Glomerular visceral epithelial cell (primary cell): ENCODE results near the gene GPAM.
"Not testable (repeated sequence)": the region's sequence is repeated elsewhere in the genome, so short reads cannot be mapped to it uniquely, and the experiment has no call there.

Experiments
- DNase-seq: peaks from one replicate; pipeline ENCODE4 v3.0.0-alpha.2; 2016; ENCODE audit errors: extremely low spot score

The GPAM gene

GRCh38 chr10:112183329-112184051 lies at the start of gene GPAM:
TSS of gene GPAM (minus strand) at chr10:112183765. CDS start at chr10:112181784, 1,981 bp downstream.
- peak; percentile 90 for DNase-seq

- DNase-seq: no peak
Measured at GRCh38 chr10:112232670-112233069, 49.1 kb upstream of the GPAM start.

- DNase-seq: no peak
Measured at GRCh38 chr10:112231602-112232400, 48.2 kb upstream of the GPAM start.

- no peak for DNase-seq
Measured at GRCh38 chr10:112230325-112230988, 46.9 kb upstream of the GPAM start.

- no peak for DNase-seq
Measured at GRCh38 chr10:112229901-112230300, 46.3 kb upstream of the GPAM start.

GRCh38 chr10:112229096-112229495 lies 45.5 kb upstream of the GPAM start:
- DNase-seq: no peak

- not testable (repeated sequence) for DNase-seq
Measured at GRCh38 chr10:112228366-112229088, 45.0 kb upstream of the GPAM start.

- peak; percentile 14 for DNase-seq
Measured at GRCh38 chr10:112227331-112227987, 43.9 kb upstream of the GPAM start.

- DNase-seq: no peak
Measured at GRCh38 chr10:112226439-112227248, 43.1 kb upstream of the GPAM start.

GRCh38 chr10:112225771-112226438 lies 42.3 kb upstream of the GPAM start:
- DNase-seq: no peak

- DNase-seq: no peak
Measured at GRCh38 chr10:112224933-112225529, 41.5 kb upstream of the GPAM start.

GRCh38 chr10:112223725-112224124 lies 40.2 kb upstream of the GPAM start:
- no peak for DNase-seq

GRCh38 chr10:112222799-112223198 lies 39.2 kb upstream of the GPAM start:
- no peak for DNase-seq

- no peak for DNase-seq
Measured at GRCh38 chr10:112221545-112221944, 38.0 kb upstream of the GPAM start.

- DNase-seq: no peak
Measured at GRCh38 chr10:112218960-112219359, 35.4 kb upstream of the GPAM start.

- DNase-seq: no peak
Measured at GRCh38 chr10:112218036-112218390, 34.4 kb upstream of the GPAM start.

- DNase-seq: no peak
Measured at GRCh38 chr10:112217386-112218035, 33.9 kb upstream of the GPAM start.

GRCh38 chr10:112216966-112217365 lies 33.4 kb upstream of the GPAM start:
- DNase-seq: no peak

- DNase-seq: no peak
Measured at GRCh38 chr10:112216151-112216550, 32.6 kb upstream of the GPAM start.
